ELF-1 (cell line): Measurements from ENCODE around the gene ALDH1L2.

ENCODE experiments used
- DNase-seq: peaks from one replicate; pipeline ENCODE4 v3.0.0-alpha.2; 2016; ENCODE audit warnings: low read depth, low spot score

Gene ALDH1L2

GRCh38 chr12:105033851-105034250, 50.4 kb downstream of the ALDH1L2 start:
- DNase-seq = no peak

GRCh38 chr12:105032703-105033357, 51.4 kb downstream of the ALDH1L2 start:
- no peak for DNase-seq

GRCh38 chr12:105030820-105031807, 53.1 kb downstream of the ALDH1L2 start:
- no peak for DNase-seq

- no peak for DNase-seq
Observed at GRCh38 chr12:105026411-105026810, 57.8 kb downstream of the ALDH1L2 start.

GRCh38 chr12:105025890-105026289, 58.4 kb downstream of the ALDH1L2 start:
- no peak for DNase-seq

- DNase-seq = no peak
Observed at GRCh38 chr12:105024928-105025327, 59.3 kb downstream of the ALDH1L2 start.

GRCh38 chr12:105020241-105020962, 63.9 kb downstream of the ALDH1L2 start:
- DNase-seq = no peak

- no peak for DNase-seq
Observed at GRCh38 chr12:105018776-105019175, 65.5 kb downstream of the ALDH1L2 start.

GRCh38 chr12:105018012-105018411, 66.2 kb downstream of the ALDH1L2 start:
- no peak for DNase-seq

- no peak for DNase-seq
Observed at GRCh38 chr12:105015543-105015942, 68.7 kb downstream of the ALDH1L2 start.

GRCh38 chr12:105014603-105015002, 69.7 kb downstream of the ALDH1L2 start:
- no peak for DNase-seq

- no peak for DNase-seq
Observed at GRCh38 chr12:105013892-105014291, 70.4 kb downstream of the ALDH1L2 start.

GRCh38 chr12:105001476-105001875, 82.8 kb downstream of the ALDH1L2 start:
- DNase-seq = no peak

GRCh38 chr12:104999347-104999685, 84.9 kb downstream of the ALDH1L2 start:
- DNase-seq = no peak

GRCh38 chr12:104998423-104999346, 85.6 kb downstream of the ALDH1L2 start:
- no peak for DNase-seq

GRCh38 chr12:104997541-104997940, 86.7 kb downstream of the ALDH1L2 start:
- no peak for DNase-seq

GRCh38 chr12:104994336-104994735, 89.9 kb downstream of the ALDH1L2 start:
- DNase-seq = no peak

- no peak for DNase-seq
Observed at GRCh38 chr12:104991565-104992128, 92.6 kb downstream of the ALDH1L2 start.

- DNase-seq = no peak
Observed at GRCh38 chr12:104990950-104991349, 93.3 kb downstream of the ALDH1L2 start.

GRCh38 chr12:104986022-104986941, 98.0 kb downstream of the ALDH1L2 start, which contains the start of gene NOPCHAP1:
Gene NOPCHAP1, plus strand, starts transcription at chr12:104986316. Its CDS starts 37 bp downstream, at chr12:104986353.
- peak; percentile 94 for DNase-seq
